Pancreas (tissue), 10 donors: ENCODE results near the gene SPARCL1. TPM values are rescaled to one million over a fixed set of nuclear protein-coding genes. Genes with fewer than 3 reads are reported as not detected.
"Not testable (repeated sequence)": the region's sequence is repeated elsewhere in the genome, so short reads cannot be mapped to it uniquely, and the experiment has no call there.

ENCODE experiments used
- ATAC-seq, 4 donors: fragments of 200-7000 bp; cut with Tn5 transposase; one replicate each; pipeline versions ENCODE4 v1.8.0 to v1.9.1; 2020; ENCODE audit warnings: mild to moderate bottlenecking in 4 of 4, moderate library complexity in 4 of 4
- DNase-seq, 6 donors: peaks; one replicate each; pipeline ENCODE4 v3.0.0-alpha.2; 2020
- FAIRE-seq: peaks from 2 replicates; lab custom pipeline; 2012; peaks lifted over from hg19 to GRCh38; lab: Jason Lieb, UNC
- H3K27ac ChIP-seq, 4 donors: fragments of 200-600 bp; sonication (generic); 1 replicate in 3 of 4; 2 replicates in 1 of 4; pipeline versions ENCODE4 v1.5.0 to v1.8.0; 2020
- H3K27me3 ChIP-seq, 4 donors: fragments of 200-600 bp; one replicate each; pipeline ENCODE4 v1.8.0; 2021
- H3K36me3 ChIP-seq, 3 donors: fragments of 200-600 bp; sonication (generic) in 1 of 3; one replicate each; pipeline versions ENCODE4 v1.5.0 to v1.8.0; 2020 to 2021
- H3K4me1 ChIP-seq, 3 donors: fragments of 200-600 bp; one replicate each; pipeline ENCODE4 v1.8.0; 2021
- H3K4me3 ChIP-seq, 4 donors: fragments of 200-600 bp; sonication (generic) in 2 of 4; one replicate each; pipeline versions ENCODE4 v1.5.0 to v1.8.0; 2020 to 2021
- H3K9me3 ChIP-seq, 4 donors: fragments of 200-600 bp; one replicate each; pipeline ENCODE4 v1.8.0; 2021
- WGBS, 2 donors: extraction: QIAGEN DNeasy Blood & Tissue Kit; methylation state at CpG; one replicate each; pipeline ENCODE4 v1.1.7; 2013; 5-methylcytosine and 5-hydroxymethylcytosine counted together
- intact Hi-C, 3 donors: fragments of 100-400 bp; cut with DNase I; formaldehyde crosslinking; loops; one replicate each; pipeline versions ENCODE4 v1.11.1 to v1.14.2; 2022
- polyA plus RNA-seq, 2 donors: library from polyadenylated mRNA; stranded (reverse); fragments of 200-250 nt; gene quantifications; one replicate each; pipeline ENCODE4 v1.2.3, GENCODE V29; 2013
- total RNA-seq, 6 donors: library from RNA; stranded (reverse); fragmentation: NEBNext Ultra II Directional in 4 of 6; extraction: Animal tissue kit (Norgen Biotek cat#: 25700) in 4 of 6; gene quantifications; one replicate each; pipeline versions ENCODE4 v1.2.1 to v1.2.4, GENCODE V29; 2021 to 2023
- TF ChIP-seq, protein P1 (sequence below), 4 donors: fragments of 200-600 bp; sonication (generic) in 3 of 4; IDR thresholded peaks; one replicate each; pipeline versions ENCODE4 v1.5.0 to v1.8.0; 2021; ENCODE audit warnings: antibody characterized with exemption in 4 of 4
- donor health status: healthy with polysubstance abuse.
- donor health status: DM: no; HTN: no; CAD: no; lungs with moderate emphysema.
- donor health status: DM: no; HTN: no; CAD: no.
- donor health status: control.
- donor health status: control.
- donor health status: Bipolar disorder and iron deficiency.
- donor health status: DM: yes; HTN: yes; CAD: no.
- donor health status: DM: no; HTN: no; CAD: no.
- donor health status: DM: no; HTN: no; CAD: no.
- donor health status: DM: yes; HTN: yes; CAD: no.

Gene SPARCL1
- total and polyA plus RNA-seq, 8 donors = 19.6 to 77.0 (median 34.6) TPM

DNA sequence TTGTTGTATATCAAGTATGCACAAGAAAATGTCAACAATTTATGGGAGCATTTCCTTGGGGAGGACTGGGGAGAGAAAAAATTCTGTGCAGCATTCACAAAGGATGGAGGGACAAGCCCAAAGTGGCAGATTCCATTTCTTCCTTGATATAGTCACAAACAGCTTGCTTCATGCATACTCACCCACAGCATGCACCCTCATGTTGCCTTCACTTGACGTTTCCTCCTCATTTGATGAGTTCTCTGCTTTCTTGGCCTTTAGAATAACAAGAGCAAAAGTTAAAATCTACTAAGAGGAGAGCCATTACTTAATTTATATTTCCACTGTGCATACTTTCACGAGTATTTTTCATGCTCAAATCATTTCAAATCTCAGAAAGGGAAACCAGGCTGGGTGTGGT is 37.7 kb downstream of the SPARCL1 start:
- TF ChIP-seq, protein P1, sequence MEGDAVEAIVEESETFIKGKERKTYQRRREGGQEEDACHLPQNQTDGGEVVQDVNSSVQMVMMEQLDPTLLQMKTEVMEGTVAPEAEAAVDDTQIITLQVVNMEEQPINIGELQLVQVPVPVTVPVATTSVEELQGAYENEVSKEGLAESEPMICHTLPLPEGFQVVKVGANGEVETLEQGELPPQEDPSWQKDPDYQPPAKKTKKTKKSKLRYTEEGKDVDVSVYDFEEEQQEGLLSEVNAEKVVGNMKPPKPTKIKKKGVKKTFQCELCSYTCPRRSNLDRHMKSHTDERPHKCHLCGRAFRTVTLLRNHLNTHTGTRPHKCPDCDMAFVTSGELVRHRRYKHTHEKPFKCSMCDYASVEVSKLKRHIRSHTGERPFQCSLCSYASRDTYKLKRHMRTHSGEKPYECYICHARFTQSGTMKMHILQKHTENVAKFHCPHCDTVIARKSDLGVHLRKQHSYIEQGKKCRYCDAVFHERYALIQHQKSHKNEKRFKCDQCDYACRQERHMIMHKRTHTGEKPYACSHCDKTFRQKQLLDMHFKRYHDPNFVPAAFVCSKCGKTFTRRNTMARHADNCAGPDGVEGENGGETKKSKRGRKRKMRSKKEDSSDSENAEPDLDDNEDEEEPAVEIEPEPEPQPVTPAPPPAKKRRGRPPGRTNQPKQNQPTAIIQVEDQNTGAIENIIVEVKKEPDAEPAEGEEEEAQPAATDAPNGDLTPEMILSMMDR (IDR thresholded peaks at IDR 0.05) = no peak
- WGBS, 2 donors = 71 to 94% methylated on average over 2 of the region's 2 CpGs
- no peak overlapping the region for H3K27ac ChIP-seq
- H3K27me3 ChIP-seq = no peaks in the 10 kb centered on the region
- intact Hi-C loops = no loop called here
- no peak overlapping the region for H3K4me3 ChIP-seq
- H3K4me1 ChIP-seq = peaks cover 0 to 7% (median 4%) of the 10 kb centered on the region in 3 donors
- no peaks in the 10 kb centered on the region for H3K36me3 ChIP-seq
- H3K9me3 ChIP-seq = no peaks in the 10 kb centered on the region
- FAIRE-seq (no peak), DNase-seq (no peak), ATAC-seq (no peak)

DNA sequence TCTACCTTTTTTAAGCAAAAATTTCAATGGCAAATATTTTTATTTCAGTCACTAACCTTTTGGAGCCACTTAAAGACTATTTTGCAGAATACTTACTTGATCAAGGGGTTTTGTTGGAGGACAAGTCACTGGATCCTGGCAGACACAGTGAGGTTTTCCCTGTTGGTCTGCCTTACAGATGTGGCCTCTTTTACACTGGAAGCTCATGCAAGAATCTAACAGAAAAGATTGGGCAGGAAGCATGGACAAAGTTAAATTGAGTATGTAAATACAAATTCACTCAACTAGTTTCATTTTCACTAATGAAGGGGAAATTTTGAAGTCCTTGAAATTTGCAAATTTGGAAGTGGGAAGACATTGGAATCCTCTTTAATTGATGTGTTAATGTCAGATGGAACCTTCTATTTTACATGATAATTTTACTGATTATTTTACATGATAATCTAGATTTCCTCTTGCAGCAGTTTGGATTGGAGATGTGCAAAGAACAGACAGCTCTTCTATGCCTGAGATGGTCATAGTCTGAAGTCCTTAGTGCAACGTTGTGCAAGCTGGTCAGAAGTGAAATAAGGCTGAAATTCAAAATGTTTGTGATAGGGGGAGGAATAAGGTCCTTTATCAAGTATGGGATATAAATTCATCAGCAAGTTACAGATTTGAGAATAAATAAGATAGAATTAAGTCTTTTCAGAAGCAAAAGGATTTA is 38.4 kb downstream of the SPARCL1 start:
- intact Hi-C loops = no loop called here
- no peaks in the 10 kb centered on the region for H3K36me3 ChIP-seq
- ATAC-seq (no peak), DNase-seq (no peak), FAIRE-seq (no peak)
- no peak overlapping the region for H3K27ac ChIP-seq
- WGBS, 2 donors = 85% methylated on average over 1 of the region's 1 CpG
- H3K4me3 ChIP-seq = no peak overlapping the region
- TF ChIP-seq, protein P1 (IDR thresholded peaks at IDR 0.05) = no peak
- no peaks in the 10 kb centered on the region for H3K27me3 ChIP-seq
- H3K4me1 ChIP-seq = peaks cover 0 to 7% (median 4%) of the 10 kb centered on the region in 3 donors
- no peaks in the 10 kb centered on the region for H3K9me3 ChIP-seq

DNA sequence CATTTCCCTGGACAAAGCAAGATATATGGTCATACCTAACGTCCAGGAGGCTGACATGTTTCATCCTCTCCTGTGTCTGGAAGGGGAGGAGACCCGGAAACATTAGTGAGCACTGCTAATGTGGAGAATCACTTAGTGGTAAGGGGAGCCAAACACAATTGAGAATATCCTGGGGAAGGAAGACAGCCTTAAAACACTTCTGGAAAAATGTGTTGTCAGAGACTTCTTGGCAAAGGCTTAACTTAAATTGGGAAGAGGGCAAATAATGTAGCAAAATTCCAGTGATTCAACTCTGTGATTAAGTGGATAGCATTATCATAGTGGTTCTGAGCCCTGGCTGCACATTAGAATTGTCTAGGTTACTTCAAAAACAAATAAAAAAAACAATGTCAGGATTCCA is 39.5 kb downstream of the SPARCL1 start:
- H3K9me3 ChIP-seq = no peaks in the 10 kb centered on the region
- no peak overlapping the region for H3K4me3 ChIP-seq
- H3K4me1 ChIP-seq = peaks cover 0 to 7% (median 4%) of the 10 kb centered on the region in 3 donors
- ATAC-seq (no peak), FAIRE-seq (no peak), DNase-seq (no peak)
- H3K27me3 ChIP-seq = no peaks in the 10 kb centered on the region
- TF ChIP-seq, protein P1 (IDR thresholded peaks at IDR 0.05) = no peak
- no peak overlapping the region for H3K27ac ChIP-seq
- WGBS, 2 donors = 87 to 92% methylated on average over 2 of the region's 2 CpGs
- H3K36me3 ChIP-seq = no peaks in the 10 kb centered on the region
- intact Hi-C loops = no loop called here

DNA sequence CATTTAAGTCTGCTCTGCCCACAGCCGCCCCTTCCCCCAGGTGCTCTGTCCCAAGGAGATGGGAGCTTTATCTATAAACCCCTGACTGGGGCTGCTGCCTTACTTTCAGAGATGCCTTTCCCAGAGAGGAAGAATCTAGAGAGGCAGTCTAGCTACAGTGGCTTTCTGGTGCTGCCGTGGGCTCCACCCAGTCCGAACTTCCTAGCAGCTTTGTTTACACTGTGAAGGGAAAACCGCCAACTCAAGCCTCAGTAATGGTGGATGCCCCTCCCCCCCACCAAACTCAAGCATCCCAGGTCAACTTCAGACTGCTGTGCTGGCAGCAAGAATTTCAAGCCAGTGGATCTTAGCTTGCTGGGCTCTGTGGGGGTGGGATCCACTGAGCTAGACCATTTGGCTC is 40.5 kb downstream of the SPARCL1 start:
- H3K36me3 ChIP-seq, H3K27ac ChIP-seq, ATAC-seq, H3K9me3 ChIP-seq, FAIRE-seq, H3K27me3 ChIP-seq, DNase-seq, intact Hi-C loops, H3K4me3 ChIP-seq, H3K4me1 ChIP-seq: not testable (repeated sequence)
- WGBS, 2 donors = 70% methylated on average over 4 of the region's 4 CpGs

DNA sequence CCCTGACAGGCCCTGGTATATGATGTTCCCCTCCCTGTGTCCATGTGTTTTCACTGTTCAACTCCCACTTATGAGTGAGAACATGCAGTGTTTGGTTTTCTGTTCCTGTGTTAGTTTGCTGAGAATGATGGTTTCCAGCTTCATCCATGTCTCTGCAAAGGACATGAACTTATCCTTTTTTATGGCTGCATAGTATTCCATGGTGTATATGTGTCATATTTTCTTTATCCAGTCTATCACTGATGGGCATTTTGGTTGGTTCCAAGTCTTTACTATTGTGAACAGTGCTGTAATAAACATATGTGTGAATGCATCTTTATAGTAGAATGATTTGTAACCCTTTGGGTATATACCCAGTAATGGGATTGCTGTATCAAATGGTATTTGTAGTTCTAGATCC is 45.9 kb downstream of the SPARCL1 start:
- H3K9me3 ChIP-seq, DNase-seq, H3K27ac ChIP-seq, intact Hi-C loops, FAIRE-seq, H3K4me3 ChIP-seq, H3K36me3 ChIP-seq, H3K27me3 ChIP-seq, ATAC-seq, H3K4me1 ChIP-seq: not testable (repeated sequence)

DNA sequence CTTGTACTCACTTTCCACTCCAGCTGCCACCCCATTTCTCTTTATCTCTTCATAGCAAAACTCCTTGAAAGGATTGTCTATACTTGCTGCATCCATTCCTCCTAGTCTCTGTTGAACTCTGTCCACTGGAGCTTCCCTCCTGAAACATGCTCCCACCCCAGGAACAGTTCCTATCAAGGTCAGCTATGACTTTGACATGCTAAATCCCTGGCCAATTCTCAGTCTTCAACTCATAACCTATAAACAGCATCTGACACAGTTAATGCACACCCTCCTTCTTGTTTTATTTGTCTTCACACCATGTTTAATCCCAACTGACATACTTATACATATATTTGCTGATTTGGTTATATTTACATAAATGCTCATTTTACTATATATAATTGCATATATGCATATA is 47.8 kb downstream of the SPARCL1 start:
- DNase-seq (no peak), FAIRE-seq (no peak), ATAC-seq (no peak)
- H3K36me3 ChIP-seq = no peaks in the 10 kb centered on the region
- H3K4me3 ChIP-seq = no peak overlapping the region
- intact Hi-C loops = no loop called here
- H3K27me3 ChIP-seq = no peaks in the 10 kb centered on the region
- H3K27ac ChIP-seq = no peak overlapping the region
- H3K9me3 ChIP-seq = no peaks in the 10 kb centered on the region
- TF ChIP-seq, protein P1 (IDR thresholded peaks at IDR 0.05) = no peak
- H3K4me1 ChIP-seq = no peaks in the 10 kb centered on the region
